Breast epithelium (tissue), 4 donors: ENCODE data around the gene PTPRZ1. TPM values are rescaled to one million over a fixed set of nuclear protein-coding genes. Genes with fewer than 3 reads are reported as not detected.

Experiments
- DNase-seq, 2 donors: peaks; one replicate each; pipeline ENCODE4 v3.0.0-alpha.2; 2019; ENCODE audit warnings: low spot score in 2 of 2
- H3K27ac ChIP-seq, 2 donors: fragments of 200-600 bp; sonication (generic) in 1 of 2; one replicate each; pipeline ENCODE4 v1.5.1; 2016 to 2019; ENCODE audit warnings: mild to moderate bottlenecking in 1 of 2
- H3K27me3 ChIP-seq, 2 donors: fragments of 200-600 bp; sonication (generic) in 1 of 2; one replicate each; pipeline versions ENCODE4 v1.5.1 to v1.6.0; 2017 to 2019; ENCODE audit warnings: control low read depth in 1 of 2, mild to moderate bottlenecking in 1 of 2
- H3K36me3 ChIP-seq: fragments of 200-600 bp; one replicate; pipeline ENCODE4 v1.5.1; 2019
- H3K4me1 ChIP-seq, 2 donors: fragments of 200-600 bp; sonication (generic); one replicate each; pipeline ENCODE4 v1.5.1; 2016 to 2019; ENCODE audit warnings: control low read depth in 1 of 2
- H3K4me3 ChIP-seq, 3 donors: fragments of 200-600 bp; sonication (generic); 1 replicate in 2 of 3; 2 replicates in 1 of 3; pipeline ENCODE4 v1.5.1; 2016 to 2019; ENCODE audit warnings: mild to moderate bottlenecking in 3 of 3, moderate library complexity in 2 of 3
- H3K9me3 ChIP-seq, 2 donors: fragments of 200-600 bp; sonication (generic) in 1 of 2; one replicate each; pipeline ENCODE4 v1.5.1; 2016 to 2019; ENCODE audit warnings: control low read depth in 1 of 2
- POLR2A ChIP-seq: fragments of 450-650 bp; IDR thresholded peaks from one replicate; pipeline ENCODE4 v1.6.1; 2016; ENCODE audit warnings: antibody characterized with exemption, mild to moderate bottlenecking, moderate library complexity
- POLR2AphosphoS5 ChIP-seq, 3 donors: sonication (generic); formaldehyde crosslinking; IDR thresholded peaks; one replicate each; pipeline ENCODE4 v1.6.1; 2017; ENCODE audit warnings: antibody characterized with exemption in 3 of 3
- intact Hi-C: fragments of 100-400 bp; cut with DNase I; formaldehyde crosslinking; loops from one replicate; pipeline ENCODE4 v1.15.1; 2023; ENCODE audit warnings: low total_unique reads
- total RNA-seq, 3 donors: library from RNA; depleted of rRNA; stranded (reverse); fragments of >200 nt; gene quantifications; one replicate each; pipeline ENCODE4 v1.1.0, GENCODE V29; 2016
- TF ChIP-seq, protein P1 (sequence below), 3 donors: fragments of 450-650 bp; IDR thresholded peaks; one replicate each; pipeline ENCODE4 v1.5.1; 2016 to 2017; ENCODE audit warnings: antibody characterized with exemption in 3 of 3, mild to moderate bottlenecking in 3 of 3, moderate library complexity in 3 of 3

The PTPRZ1 gene
- total RNA-seq, 3 donors from 2014 or later: 0.48 to 36.9 (median 32.1) TPM

DNA sequence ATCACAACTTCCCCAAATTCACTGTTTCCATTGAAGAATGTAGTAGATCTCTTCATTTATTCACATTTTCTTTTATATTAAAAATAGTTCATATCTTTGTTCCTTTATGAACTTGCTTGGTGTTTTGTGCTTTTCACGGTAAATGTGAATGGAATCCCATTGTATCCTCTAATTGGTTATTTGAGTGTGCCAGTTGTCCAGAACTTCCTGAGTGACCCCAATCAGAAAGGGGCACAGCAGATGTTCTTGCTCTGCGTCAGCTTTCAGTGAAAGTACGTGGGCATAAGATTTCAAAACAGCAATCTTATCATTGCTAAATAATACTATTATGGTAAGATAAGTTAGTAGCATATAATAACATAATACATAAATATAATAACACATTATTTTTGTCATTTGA is 47.0 kb downstream of the PTPRZ1 start:
- TF ChIP-seq, protein P1, sequence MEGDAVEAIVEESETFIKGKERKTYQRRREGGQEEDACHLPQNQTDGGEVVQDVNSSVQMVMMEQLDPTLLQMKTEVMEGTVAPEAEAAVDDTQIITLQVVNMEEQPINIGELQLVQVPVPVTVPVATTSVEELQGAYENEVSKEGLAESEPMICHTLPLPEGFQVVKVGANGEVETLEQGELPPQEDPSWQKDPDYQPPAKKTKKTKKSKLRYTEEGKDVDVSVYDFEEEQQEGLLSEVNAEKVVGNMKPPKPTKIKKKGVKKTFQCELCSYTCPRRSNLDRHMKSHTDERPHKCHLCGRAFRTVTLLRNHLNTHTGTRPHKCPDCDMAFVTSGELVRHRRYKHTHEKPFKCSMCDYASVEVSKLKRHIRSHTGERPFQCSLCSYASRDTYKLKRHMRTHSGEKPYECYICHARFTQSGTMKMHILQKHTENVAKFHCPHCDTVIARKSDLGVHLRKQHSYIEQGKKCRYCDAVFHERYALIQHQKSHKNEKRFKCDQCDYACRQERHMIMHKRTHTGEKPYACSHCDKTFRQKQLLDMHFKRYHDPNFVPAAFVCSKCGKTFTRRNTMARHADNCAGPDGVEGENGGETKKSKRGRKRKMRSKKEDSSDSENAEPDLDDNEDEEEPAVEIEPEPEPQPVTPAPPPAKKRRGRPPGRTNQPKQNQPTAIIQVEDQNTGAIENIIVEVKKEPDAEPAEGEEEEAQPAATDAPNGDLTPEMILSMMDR (IDR thresholded peaks at IDR 0.05): no peak
- intact Hi-C loops: no loop called here

DNA sequence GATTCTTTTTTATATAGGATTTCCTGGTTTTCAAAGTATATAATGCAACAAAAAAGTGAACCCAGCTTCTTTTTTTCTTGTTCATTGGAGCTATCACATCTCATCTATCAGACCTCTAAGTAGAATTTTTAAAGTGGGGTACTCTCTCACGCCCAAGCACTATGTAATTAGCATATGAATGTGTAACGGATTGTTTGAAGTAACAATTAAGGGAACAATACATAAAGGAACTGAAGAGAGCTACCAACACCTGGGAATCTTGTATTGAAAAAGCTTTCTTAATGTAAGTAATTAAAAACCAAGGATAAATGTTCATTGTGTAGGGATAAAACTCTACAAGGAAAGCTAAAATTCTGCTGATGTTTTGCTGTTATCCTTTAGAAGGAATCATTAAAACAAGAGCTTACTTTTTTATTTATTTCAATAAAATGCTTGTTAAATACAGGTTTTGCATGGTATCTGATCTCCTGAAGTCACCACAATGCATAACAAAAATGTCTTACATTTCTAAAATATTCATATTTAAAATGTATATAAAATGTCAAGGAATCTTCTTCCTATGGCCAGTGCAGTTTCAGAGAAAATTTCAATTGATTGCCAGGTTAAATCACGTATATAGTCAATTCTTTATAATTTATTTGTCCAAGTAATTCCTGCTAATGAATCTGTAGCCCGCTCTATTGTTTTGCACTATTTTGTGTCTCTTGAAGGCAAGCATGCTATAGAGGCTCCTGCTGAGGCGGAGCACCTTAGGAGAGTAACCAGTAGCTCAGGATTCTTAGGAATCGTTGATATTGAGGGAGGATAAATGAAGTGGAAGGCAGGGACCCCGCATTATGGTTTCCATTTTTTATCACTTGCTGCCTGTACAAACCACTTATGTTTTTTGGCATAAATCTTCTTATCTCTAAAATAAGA is 51.6 kb downstream of the PTPRZ1 start:
- intact Hi-C loops: no loop called here
- Histone ChIP-seq H3K4me1 (no peaks in the 10 kb centered on the region), H3K27me3 (no peaks in the 10 kb centered on the region), H3K4me3 (no peak overlapping the region), H3K9me3 (no peaks in the 10 kb centered on the region), H3K27ac (no peak overlapping the region), H3K36me3 (no peaks in the 10 kb centered on the region)
- no peak for DNase-seq
- TF ChIP-seq POLR2AphosphoS5 (IDR thresholded peaks at IDR 0.05) (no peak), POLR2A (no peak)
- TF ChIP-seq, protein P1 (IDR thresholded peaks at IDR 0.05): no peak

More for the DNA sequence above, 47.0 kb downstream of the PTPRZ1 start:
- Histone ChIP-seq H3K9me3 (no peaks in the 10 kb centered on the region), H3K4me3 (no peak overlapping the region), H3K27ac (no peak overlapping the region), H3K36me3 (no peaks in the 10 kb centered on the region), H3K4me1 (no peaks in the 10 kb centered on the region), H3K27me3 (no peaks in the 10 kb centered on the region)
- no peak for DNase-seq

DNA sequence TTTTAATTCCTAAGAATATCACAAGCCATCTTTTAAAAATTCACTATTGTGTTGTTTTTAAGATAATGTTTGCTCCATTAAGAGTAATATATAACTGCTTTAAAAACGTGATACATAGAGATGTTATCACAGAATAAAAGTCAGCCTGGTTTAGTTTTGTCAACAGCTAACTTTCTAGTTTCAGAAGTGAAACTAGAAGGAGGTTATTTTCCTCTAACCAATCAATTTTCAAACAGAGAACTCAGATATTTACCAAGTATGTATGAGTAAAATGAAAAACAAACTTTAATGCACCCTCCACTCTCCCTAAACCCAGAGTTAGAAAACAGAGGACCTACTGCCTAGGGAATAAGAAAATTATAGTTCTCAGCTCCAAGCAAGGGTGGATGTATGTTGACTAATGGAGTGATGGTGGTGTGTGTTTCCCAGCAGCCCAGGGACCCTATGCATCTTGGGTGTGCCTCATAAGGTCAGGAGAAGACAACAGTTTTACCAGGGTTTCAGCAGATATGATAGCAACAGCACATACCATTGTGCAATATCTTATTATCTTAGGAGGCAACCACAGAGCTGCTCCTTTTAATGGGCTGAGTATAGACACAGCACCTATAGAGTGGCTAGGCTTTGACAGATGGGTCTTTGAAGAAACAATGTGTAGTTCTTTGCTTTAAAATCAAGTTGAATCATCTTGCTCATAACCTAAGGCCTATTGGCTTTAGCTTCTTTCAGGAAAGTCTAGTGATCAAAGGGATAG is 58.4 kb downstream of the PTPRZ1 start:
- TF ChIP-seq, protein P1 (IDR thresholded peaks at IDR 0.05): no peak
- TF ChIP-seq POLR2A: no peak
- TF ChIP-seq POLR2AphosphoS5 (IDR thresholded peaks at IDR 0.05): no peak
- intact Hi-C loops: no loop called here
- H3K27ac ChIP-seq: no peak overlapping the region

DNA sequence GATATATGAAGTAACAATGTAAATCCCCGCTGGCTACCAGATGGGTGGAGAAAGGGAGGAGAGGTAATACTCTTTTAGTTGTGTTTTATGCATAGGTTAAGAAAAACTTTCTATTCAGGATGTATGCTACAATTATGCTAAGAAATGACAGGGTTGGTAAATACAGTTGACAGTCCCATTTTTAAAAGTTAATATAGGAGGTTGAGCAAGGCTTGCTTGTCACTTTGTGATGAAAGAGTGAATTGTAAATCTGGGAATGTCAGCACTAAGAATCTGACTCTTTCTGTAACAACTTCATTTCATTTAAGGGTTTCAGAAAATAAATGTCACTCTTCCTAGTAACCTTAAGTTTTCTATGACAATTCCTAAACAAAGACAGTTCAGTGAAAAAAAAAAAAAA is 59.8 kb downstream of the PTPRZ1 start:
- Histone ChIP-seq H3K36me3 (no peaks in the 10 kb centered on the region), H3K27ac (no peak overlapping the region), H3K27me3 (no peaks in the 10 kb centered on the region), H3K4me1 (no peaks in the 10 kb centered on the region), H3K9me3 (no peaks in the 10 kb centered on the region), H3K4me3 (no peak overlapping the region)
- DNase-seq: no peak
- TF ChIP-seq, protein P1 (IDR thresholded peaks at IDR 0.05): no peak
- intact Hi-C loops: no loop called here

More for the DNA sequence above, 58.4 kb downstream of the PTPRZ1 start:
- Histone ChIP-seq H3K4me1 (no peaks in the 10 kb centered on the region), H3K36me3 (no peaks in the 10 kb centered on the region), H3K27me3 (no peaks in the 10 kb centered on the region), H3K4me3 (no peak overlapping the region), H3K9me3 (no peaks in the 10 kb centered on the region)
- DNase-seq: no peak
